ENCODE data around the gene ANKRD10. TPM values are rescaled to one million over a fixed set of nuclear protein-coding genes. Genes with fewer than 3 reads are reported as not detected.

The ANKRD10 gene
- total and polyA plus RNA-seq, 2 of the 8 experiments (the other 6 are each of a cell fraction or from before 2014, with no cell fraction given) = 146 to 218 TPM

DNA sequence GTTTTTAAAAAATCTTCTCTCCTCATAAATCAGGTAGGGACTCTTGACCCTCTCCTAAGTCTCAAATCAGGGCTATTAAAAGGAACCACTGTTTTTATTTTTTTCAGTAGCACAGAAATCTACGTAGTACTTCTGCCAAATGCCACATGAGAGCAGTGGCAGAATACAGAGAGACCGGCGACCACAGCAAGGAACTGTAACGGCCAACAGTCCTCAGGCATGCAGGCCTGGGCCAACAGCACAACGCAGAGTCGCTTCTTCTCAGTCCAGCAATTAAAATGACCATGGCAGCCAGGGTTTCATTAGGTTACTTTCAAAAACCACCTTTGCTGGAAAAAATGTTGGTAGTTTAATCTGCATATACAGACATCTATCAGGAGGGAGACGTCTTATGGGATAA lies 34.2 kb downstream of the ANKRD10 start:
- Histone ChIP-seq H4K5ac (ENCODE audit: insufficient read length, low read depth, low read length) (no peak overlapping the region), H2BK20ac (ENCODE audit: low read length) (no peak overlapping the region), H2BK120ac (replicated peaks; ENCODE audit: low read depth, low read length) (no peak overlapping the region), H3K27ac (ENCODE audit: low read depth, low read length) (no peak overlapping the region), H3K9ac (replicated peaks in 1 of 4; ENCODE audit: extremely low read depth in 1 of 4, low read depth in 3 of 4, low read length in 3 of 4) (no peak overlapping the region), H3K27me3 (replicated peaks in 1 of 4; ENCODE audit: control insufficient read depth in 3 of 4, extremely low read depth in 1 of 4, insufficient read depth in 3 of 4, low read length in 3 of 4) (no peaks in the 10 kb centered on the region), H3K36me3 (ENCODE audit: control insufficient read depth in 2 of 4, insufficient read depth in 4 of 4, low read length in 3 of 4) (peaks cover 0 to 5% (median 1%) of the 10 kb centered on the region in 4 experiments; a peak in 1 of 8 replicates), H4K91ac (replicated peaks; ENCODE audit: insufficient read length, low read length) (no peak overlapping the region), H2AFZ (ENCODE audit: low read length) (no peak overlapping the region), H3K14ac (ENCODE audit: insufficient read length) (no peak overlapping the region), H3K9me3 (ENCODE audit: insufficient read depth in 2 of 2, low read depth in 1 of 2, low read length in 1 of 2) (no peaks in the 10 kb centered on the region), H3K56ac (replicated peaks; ENCODE audit: insufficient read length, low read depth, low read length) (no peak overlapping the region), H3K4me1 (replicated peaks in 1 of 4; ENCODE audit: control insufficient read depth in 3 of 4, insufficient read depth in 4 of 4, low read length in 3 of 4) (peaks cover 0 to 2% (median 0%) of the 10 kb centered on the region in 4 experiments; a peak in 1 of 7 replicates), H2BK12ac (ENCODE audit: low read depth, low read length) (no peak overlapping the region), H3K4me3 (ENCODE audit: extremely low read depth in 1 of 4, insufficient read depth in 2 of 4, low read depth in 3 of 4, low read length in 4 of 4) (no peak overlapping the region), H3K4me2 (ENCODE audit: insufficient read depth in 1 of 2, low read depth in 2 of 2, low read length in 2 of 2) (no peak overlapping the region), H3K23ac (ENCODE audit: insufficient read length) (no peak overlapping the region), H2BK5ac (ENCODE audit: low read depth, low read length) (no peak overlapping the region), H3K23me2 (ENCODE audit: low read depth, low read length) (no peaks in the 10 kb centered on the region), H2BK15ac (ENCODE audit: low read length) (no peak overlapping the region), H3K4ac (replicated peaks; ENCODE audit: insufficient read length, low read depth, low read length) (no peak overlapping the region), H4K8ac (ENCODE audit: extremely low read depth, insufficient read depth, low read length) (no peak overlapping the region), H4K20me1 (replicated peaks in 1 of 2; ENCODE audit: control insufficient read depth in 1 of 2, insufficient read depth in 2 of 2, low read length in 2 of 2) (peaks cover 0 to 5% of the 10 kb centered on the region in 2 experiments), H2AK5ac (ENCODE audit: low read depth, low read length) (no peak overlapping the region), H3K79me2 (ENCODE audit: control insufficient read depth in 1 of 2, insufficient read depth in 2 of 2, low read length in 2 of 2) (no peaks in the 10 kb centered on the region), H3K18ac (ENCODE audit: extremely low read depth, low read length) (no peak overlapping the region), H3K79me1 (ENCODE audit: low read depth, low read length) (no peaks in the 10 kb centered on the region)
- DNase-seq (ENCODE audit: low read depth in 1 of 2, low spot score in 2 of 2) (no peak), FAIRE-seq (no peak)
- WGBS, 2 experiments (ENCODE audit: extremely low coverage in 1 of 2, insufficient coverage in 1 of 2, insufficient read length in 1 of 2, insufficient replicate concordance in 2 of 2, low coverage in 1 of 2, low lambda C conversion rate in 2 of 2, missing lambda C conversion rate in 1 of 2) = 94% methylated on average over 7 of the region's 7 CpGs; no CpG with 5 or more reads in 1 of the 2 experiments
- TF ChIP-seq RFX5 (IDR thresholded peaks at IDR 0.05; ENCODE audit: borderline replicate concordance, low read depth, low read length) (no peak), CHD1 (IDR thresholded peaks at IDR 0.05; ENCODE audit: low read depth, low read length) (no peak), TEAD4 (IDR thresholded peaks at IDR 0.05; ENCODE audit: low read depth, low read length) (no peak), BACH1 (IDR thresholded peaks at IDR 0.05; ENCODE audit: low read length) (no peak)
- TF ChIP-seq, protein P1, sequence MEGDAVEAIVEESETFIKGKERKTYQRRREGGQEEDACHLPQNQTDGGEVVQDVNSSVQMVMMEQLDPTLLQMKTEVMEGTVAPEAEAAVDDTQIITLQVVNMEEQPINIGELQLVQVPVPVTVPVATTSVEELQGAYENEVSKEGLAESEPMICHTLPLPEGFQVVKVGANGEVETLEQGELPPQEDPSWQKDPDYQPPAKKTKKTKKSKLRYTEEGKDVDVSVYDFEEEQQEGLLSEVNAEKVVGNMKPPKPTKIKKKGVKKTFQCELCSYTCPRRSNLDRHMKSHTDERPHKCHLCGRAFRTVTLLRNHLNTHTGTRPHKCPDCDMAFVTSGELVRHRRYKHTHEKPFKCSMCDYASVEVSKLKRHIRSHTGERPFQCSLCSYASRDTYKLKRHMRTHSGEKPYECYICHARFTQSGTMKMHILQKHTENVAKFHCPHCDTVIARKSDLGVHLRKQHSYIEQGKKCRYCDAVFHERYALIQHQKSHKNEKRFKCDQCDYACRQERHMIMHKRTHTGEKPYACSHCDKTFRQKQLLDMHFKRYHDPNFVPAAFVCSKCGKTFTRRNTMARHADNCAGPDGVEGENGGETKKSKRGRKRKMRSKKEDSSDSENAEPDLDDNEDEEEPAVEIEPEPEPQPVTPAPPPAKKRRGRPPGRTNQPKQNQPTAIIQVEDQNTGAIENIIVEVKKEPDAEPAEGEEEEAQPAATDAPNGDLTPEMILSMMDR (IDR thresholded peaks at IDR 0.05; ENCODE audit: control extremely low read depth in 1 of 3, insufficient read depth in 1 of 3, low read depth in 1 of 3, low read length in 3 of 3) = no peak
- TF ChIP-seq, protein P2, sequence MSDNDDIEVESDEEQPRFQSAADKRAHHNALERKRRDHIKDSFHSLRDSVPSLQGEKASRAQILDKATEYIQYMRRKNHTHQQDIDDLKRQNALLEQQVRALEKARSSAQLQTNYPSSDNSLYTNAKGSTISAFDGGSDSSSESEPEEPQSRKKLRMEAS (IDR thresholded peaks at IDR 0.05) = no peak
- ChIA-PET CTCF (ENCODE audit: partially characterized antibody) (interaction anchor here (1.0 to 3.4 kb wide), 4 partner anchors 10 to 236 kb away, joined by 3 to 11 read pairs (median 3); no protein-coding TSS in a partner anchor), POLR2A (ENCODE audit: partially characterized antibody) (no interaction called here)

All from H1 (cell line).